ENCODE data around the gene SH3RF3.

GRCh38 chr2:109508556-109508955, 379.6 kb downstream of the SH3RF3 start:
- TF ChIP-seq POLR2A (IDR thresholded peaks at IDR 0.05) (no peak), CTCF (IDR thresholded peaks at IDR 0.05) (no peak), POLR2AphosphoS5 (IDR thresholded peaks at IDR 0.05) (no peak)

Data from breast epithelium (tissue), 3 donors.